B cell (primary cell): ENCODE measurements around the gene AOPEP.

Experiments used
- EZH2 ChIP-seq: IDR thresholded peaks from 2 replicates; pipeline ENCODE4 v1.6.1; 2012; ENCODE audit warnings: borderline replicate concordance, low read depth, mild to moderate bottlenecking, moderate library complexity, low read length; ENCODE audit not compliant: insufficient read depth, poor library complexity, severe bottlenecking
- TF ChIP-seq, protein P1 (sequence below): fragments of 200-600 bp; IDR thresholded peaks from one replicate; pipeline ENCODE4 v1.8.0; 2022; ENCODE audit warnings: antibody characterized with exemption, mild to moderate bottlenecking

DNA sequence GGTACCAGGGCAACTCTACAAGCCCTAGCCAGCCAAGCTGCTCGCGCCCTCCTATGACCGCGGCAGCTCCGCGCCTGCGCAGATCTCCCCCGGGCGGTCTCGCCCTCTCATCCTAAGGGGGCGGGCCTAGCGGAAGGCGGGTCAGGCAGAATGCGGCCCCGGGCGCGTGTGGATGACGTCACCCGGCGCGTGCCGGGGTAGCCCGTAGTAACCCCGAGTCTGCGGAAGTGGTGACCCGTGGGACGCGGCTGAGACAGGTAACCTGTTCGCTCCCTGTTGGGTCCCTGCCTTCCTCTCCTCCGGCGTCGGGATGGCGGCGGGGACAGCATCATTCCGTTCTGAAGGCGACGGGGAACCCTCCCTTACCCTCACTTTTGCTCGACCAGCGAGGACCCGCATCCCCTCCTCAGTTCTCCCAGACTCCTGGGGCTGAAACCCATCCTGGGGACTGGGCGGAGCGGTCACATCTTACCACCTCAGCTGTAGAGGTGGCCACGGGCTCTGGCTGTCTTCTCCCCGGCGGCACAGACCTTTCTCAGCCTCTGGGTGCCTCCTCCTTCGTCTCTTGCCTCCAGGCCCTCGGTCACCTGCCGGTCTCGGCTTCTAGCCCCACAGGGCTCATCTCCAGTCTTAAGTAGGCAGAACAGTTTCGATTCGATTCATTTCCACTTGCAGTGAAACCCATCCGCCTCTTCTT, at the start of gene AOPEP:
- TF ChIP-seq, protein P1, sequence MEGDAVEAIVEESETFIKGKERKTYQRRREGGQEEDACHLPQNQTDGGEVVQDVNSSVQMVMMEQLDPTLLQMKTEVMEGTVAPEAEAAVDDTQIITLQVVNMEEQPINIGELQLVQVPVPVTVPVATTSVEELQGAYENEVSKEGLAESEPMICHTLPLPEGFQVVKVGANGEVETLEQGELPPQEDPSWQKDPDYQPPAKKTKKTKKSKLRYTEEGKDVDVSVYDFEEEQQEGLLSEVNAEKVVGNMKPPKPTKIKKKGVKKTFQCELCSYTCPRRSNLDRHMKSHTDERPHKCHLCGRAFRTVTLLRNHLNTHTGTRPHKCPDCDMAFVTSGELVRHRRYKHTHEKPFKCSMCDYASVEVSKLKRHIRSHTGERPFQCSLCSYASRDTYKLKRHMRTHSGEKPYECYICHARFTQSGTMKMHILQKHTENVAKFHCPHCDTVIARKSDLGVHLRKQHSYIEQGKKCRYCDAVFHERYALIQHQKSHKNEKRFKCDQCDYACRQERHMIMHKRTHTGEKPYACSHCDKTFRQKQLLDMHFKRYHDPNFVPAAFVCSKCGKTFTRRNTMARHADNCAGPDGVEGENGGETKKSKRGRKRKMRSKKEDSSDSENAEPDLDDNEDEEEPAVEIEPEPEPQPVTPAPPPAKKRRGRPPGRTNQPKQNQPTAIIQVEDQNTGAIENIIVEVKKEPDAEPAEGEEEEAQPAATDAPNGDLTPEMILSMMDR, result no peak
- no peak for TF ChIP-seq EZH2
